HEK293T (cell line): ENCODE data around the gene HNRNPA0.

Experiments
- BHLHE40 ChIP-seq: fragments of 450-650 bp; IDR thresholded peaks from 2 replicates; pipeline ENCODE4 v1.6.1; 2016; ENCODE audit warnings: mild to moderate bottlenecking, moderate library complexity, borderline replicate concordance
- CTBP1 ChIP-seq: fragments of 450-650 bp; IDR thresholded peaks from 2 replicates; pipeline ENCODE4 v1.6.1; 2016; ENCODE audit warnings: borderline replicate concordance
- ELF4 ChIP-seq: fragments of 450-650 bp; IDR thresholded peaks from 2 replicates; pipeline ENCODE4 v1.6.1; 2017; ENCODE audit warnings: antibody characterized with exemption
- FOXA1 ChIP-seq: fragments of 450-650 bp; IDR thresholded peaks from 2 replicates; pipeline ENCODE4 v1.6.1; 2016; ENCODE audit warnings: mild to moderate bottlenecking
- FOXM1 ChIP-seq: fragments of 450-650 bp; IDR thresholded peaks from 2 replicates; pipeline ENCODE4 v1.6.1; 2017; ENCODE audit warnings: mild to moderate bottlenecking, borderline replicate concordance
- HDGF ChIP-seq: fragments of 450-650 bp; IDR thresholded peaks from 2 replicates; pipeline ENCODE4 v1.6.1; 2017; ENCODE audit warnings: antibody characterized with exemption, borderline replicate concordance
- NFRKB ChIP-seq: fragments of 450-650 bp; IDR thresholded peaks from 2 replicates; pipeline ENCODE4 v1.6.1; 2016; ENCODE audit warnings: mild to moderate bottlenecking, moderate library complexity
- PKNOX1 ChIP-seq: fragments of 450-650 bp; IDR thresholded peaks from 2 replicates; pipeline ENCODE4 v1.6.1; 2016
- SP1 ChIP-seq: fragments of 450-650 bp; IDR thresholded peaks from 2 replicates; pipeline ENCODE4 v1.6.1; 2017
- SUZ12 ChIP-seq: fragments of 450-650 bp; IDR thresholded peaks from 2 replicates; pipeline ENCODE4 v1.6.1; 2016; ENCODE audit warnings: mild to moderate bottlenecking
- TARDBP ChIP-seq: fragments of 450-650 bp; IDR thresholded peaks from 2 replicates; pipeline ENCODE4 v1.6.1; 2016
- ZNF384 ChIP-seq: fragments of 450-650 bp; IDR thresholded peaks from 2 replicates; pipeline ENCODE4 v1.6.1; 2016

- TF ChIP-seq FOXA1 (no peak), FOXM1 (no peak), SUZ12 (no peak), TARDBP (no peak), BHLHE40 (no peak), SP1 (no peak), ELF4 (no peak), HDGF (no peak), ZNF384 (no peak), PKNOX1 (no peak), NFRKB (no peak), CTBP1 (no peak)
Observed at GRCh38 chr5:137708062-137708461, 46.1 kb downstream of the HNRNPA0 start.
